Hepatocyte (in vitro differentiated cells): ENCODE measurements around the gene RASSF7.

Experiments used
- CTCF ChIP-seq: fragments of 200-600 bp; sonication (generic); IDR thresholded peaks from 2 replicates; pipeline ENCODE4 v1.5.1; 2016; ENCODE audit warnings: antibody characterized with exemption, mild to moderate bottlenecking; ENCODE audit not compliant: poor library complexity
- EZH2 ChIP-seq: fragments of 200-600 bp; sonication (generic); IDR thresholded peaks from 2 replicates; pipeline ENCODE4 v1.6.1; 2016; ENCODE audit warnings: antibody characterized with exemption, mild to moderate bottlenecking, borderline replicate concordance
- EZH2phosphoT487 ChIP-seq: fragments of 200-600 bp; sonication (generic); IDR thresholded peaks from one replicate; pipeline ENCODE4 v1.6.1; 2018; ENCODE audit warnings: antibody characterized with exemption, mild to moderate bottlenecking, low read depth, moderate library complexity; ENCODE audit not compliant: unreplicated experiment, severe bottlenecking

- TF ChIP-seq CTCF (no peak), EZH2 (no peak), EZH2phosphoT487 (no peak)
These were observed 29.0 kb downstream of the RASSF7 start for GRCh38 chr11:589798-590197.
